Measurements from ENCODE around the gene RRBP1. TPM values are rescaled to one million over a fixed set of nuclear protein-coding genes. Genes with fewer than 3 reads are reported as not detected.
A peak's percentile ranks its signal among the peaks of the same experiment; 100 is the strongest.

Gene RRBP1
- total RNA-seq, 2 experiments from 2014 or later = 48.0 to 51.0 TPM

DNA sequence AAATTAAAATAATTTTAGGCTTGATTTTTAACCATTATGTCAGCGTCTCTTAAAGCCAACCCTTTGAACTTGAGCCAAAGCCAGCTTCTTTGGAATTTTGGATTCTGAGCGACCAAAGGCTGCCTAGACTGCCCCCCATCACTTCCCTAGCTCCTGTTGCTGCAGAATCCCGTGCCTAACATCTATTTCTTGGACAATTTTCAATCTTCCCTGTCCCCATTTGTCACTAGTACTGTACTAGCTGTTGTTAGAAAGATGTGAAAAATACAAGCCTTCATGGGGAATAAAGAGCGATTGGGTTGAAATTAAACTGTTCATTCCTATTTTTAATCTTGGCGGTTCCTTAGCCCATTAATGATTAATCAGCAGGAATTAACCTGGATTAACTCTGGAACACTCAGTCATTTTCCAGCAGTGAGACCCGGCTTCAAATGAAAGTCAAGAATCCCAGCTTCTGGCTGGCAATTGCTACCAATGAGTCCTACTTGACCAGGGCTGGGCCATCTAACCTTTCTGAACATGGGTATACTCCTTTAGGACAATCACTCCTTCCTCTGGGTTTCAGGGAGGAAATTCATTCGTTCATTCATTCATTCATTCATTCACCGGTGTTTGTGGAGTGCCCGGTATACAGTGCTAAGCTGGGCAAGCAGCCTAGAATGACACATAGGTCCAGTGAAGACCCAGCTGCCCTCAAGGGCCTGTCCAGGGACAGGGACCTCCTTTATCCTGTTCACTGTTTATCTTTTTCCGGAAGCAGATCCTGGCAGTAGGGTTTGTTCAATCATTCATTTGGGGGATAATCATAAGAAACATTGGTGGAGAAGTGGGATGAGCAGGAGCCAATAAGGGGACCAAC lies 1.4 kb upstream of the RRBP1 start:
- H3K27me3 Mint-ChIP-seq = peaks cover 38% of the 10 kb centered on the region
- no peaks in the 10 kb centered on the region for H3K9me3 Mint-ChIP-seq
- H3K27ac Mint-ChIP-seq = no peak overlapping the region
- ATAC-seq (ENCODE audit: low read depth) (no peak), DNase-seq (no peak)
- H3K4me3 Mint-ChIP-seq = peak overlapping the region; percentile 60
- H3K4me1 Mint-ChIP-seq = peaks cover 21% of the 10 kb centered on the region
- POLR2A ChIA-PET = interaction anchor here (0.9 to 2.1 kb wide), 7 partner anchors 10 to 605 kb away, joined by 3 to 10 read pairs (median 6); partner anchors contain the start of genes DSTN and ZNF133
- no peaks in the 10 kb centered on the region for H3K36me3 Mint-ChIP-seq

DNA sequence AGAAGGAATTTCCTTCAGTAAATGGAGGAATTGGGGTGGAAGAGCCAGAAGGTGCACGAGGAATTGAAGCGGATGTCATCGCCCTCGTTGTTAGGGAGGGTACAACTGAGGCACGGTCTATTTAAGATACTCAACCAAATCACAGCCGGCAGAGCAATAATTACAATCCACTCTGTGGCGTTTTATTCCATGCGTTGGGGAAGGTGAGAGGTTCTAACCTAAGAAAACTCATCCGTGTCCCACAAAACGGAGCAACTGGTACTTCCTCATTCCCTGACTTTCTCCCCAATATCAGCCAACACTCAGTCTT lies 802 bp upstream of the RRBP1 start:
- Mint-ChIP-seq H3K9me3 (no peaks in the 10 kb centered on the region), H3K27ac (peak overlapping the region; percentile 70), H3K36me3 (peaks cover 3% of the 10 kb centered on the region), H3K4me1 (peaks cover 22% of the 10 kb centered on the region), H3K27me3 (peaks cover 34% of the 10 kb centered on the region), H3K4me3 (peak overlapping the region; percentile 76)
- DNase-seq (no peak), ATAC-seq (ENCODE audit: low read depth) (no peak)
- POLR2A ChIA-PET = interaction anchor here (0.7 to 2.6 kb wide), 14 partner anchors 9 to 1111 kb away, joined by 3 to 11 read pairs (median 5); partner anchors contain the start of genes DSTN, MGME1, SNX5 and ZNF133

DNA sequence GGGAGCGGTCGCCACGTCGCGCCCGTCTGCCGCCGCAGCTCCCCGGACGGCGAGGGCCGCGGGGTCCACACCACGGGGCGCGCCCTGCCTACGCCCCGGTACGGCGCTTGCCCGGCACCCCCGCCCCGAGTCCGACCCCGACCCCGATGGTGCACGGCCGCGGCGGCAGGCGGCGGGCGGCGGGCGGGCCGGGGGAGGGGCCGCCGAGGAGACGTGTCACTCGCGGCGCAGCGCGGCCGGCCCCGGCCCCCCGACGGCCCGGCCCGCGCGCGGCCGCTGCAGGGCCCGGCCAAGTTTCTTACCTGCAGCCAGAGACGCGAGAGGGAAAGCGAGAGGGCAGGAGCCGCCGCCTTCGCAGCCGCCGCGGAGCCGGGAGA lies 328 bp downstream of the RRBP1 start:
- peak overlapping the region; percentile 76 for H3K4me3 Mint-ChIP-seq
- no peaks in the 10 kb centered on the region for H3K9me3 Mint-ChIP-seq
- peaks cover 22% of the 10 kb centered on the region for H3K4me1 Mint-ChIP-seq
- ATAC-seq (ENCODE audit: low read depth) (peak; percentile 7), DNase-seq (no peak)
- H3K27me3 Mint-ChIP-seq = peaks cover 24% of the 10 kb centered on the region
- H3K36me3 Mint-ChIP-seq = peaks cover 3% of the 10 kb centered on the region
- POLR2A ChIA-PET = interaction anchor here (0.6 to 2.6 kb wide), 17 partner anchors 8 to 1112 kb away, joined by 3 to 11 read pairs (median 4); partner anchors contain the start of genes DSTN, MGME1 and SNX5
- peak overlapping the region; percentile 84 for H3K27ac Mint-ChIP-seq

DNA sequence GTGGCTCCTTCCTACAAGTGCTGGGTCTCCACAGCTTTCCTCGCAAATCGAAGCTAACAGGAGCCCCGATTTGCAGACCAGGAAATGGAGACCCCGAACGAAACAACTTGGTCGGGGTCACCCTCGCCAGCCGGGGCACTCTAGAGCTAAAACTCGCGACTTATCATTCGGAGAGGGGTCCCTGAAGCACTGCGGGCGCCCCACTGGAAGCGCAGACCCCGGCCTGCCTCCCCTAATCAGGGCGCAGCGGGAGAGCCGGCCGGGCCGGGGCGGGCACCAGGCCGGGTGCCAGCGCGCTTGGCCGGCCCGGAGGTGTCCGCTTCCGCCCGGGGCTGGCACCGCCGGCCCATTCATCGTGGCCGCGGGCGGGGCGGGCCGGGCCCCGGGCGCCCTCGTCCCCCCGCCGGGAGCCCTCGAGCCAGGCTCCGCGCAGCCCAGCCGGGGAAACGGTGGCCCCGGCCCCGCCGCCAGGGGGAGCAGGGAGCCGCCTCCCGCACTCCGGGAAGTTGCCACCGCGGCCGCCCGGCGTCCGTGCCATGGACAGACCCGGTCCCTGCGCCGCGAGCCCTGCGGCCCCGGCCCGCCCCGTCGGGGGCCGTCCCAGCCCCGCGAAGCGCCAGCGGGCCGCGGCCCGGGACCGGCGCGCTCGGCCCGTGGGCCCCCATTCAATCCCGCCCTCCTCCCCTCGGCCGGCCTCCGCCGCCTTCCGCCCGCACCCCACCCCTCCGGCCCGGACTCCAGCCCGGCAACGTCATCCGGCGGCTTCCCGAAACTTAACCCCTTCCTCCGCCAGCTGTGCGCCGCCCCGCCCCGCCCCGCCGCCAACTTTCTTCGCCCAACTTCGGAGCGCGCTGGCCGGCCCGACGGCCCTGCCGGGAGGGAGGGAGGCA lies 961 bp downstream of the RRBP1 start:
- Mint-ChIP-seq H3K4me3 (peak overlapping the region; percentile 84), H3K9me3 (no peaks in the 10 kb centered on the region), H3K4me1 (peaks cover 23% of the 10 kb centered on the region), H3K27ac (peak overlapping the region; percentile 80), H3K36me3 (peaks cover 3% of the 10 kb centered on the region), H3K27me3 (peaks cover 20% of the 10 kb centered on the region)
- DNase-seq (peak; percentile 91), ATAC-seq (ENCODE audit: low read depth) (peak; percentile 31)
- POLR2A ChIA-PET = interaction anchor here (0.6 to 2.6 kb wide), 9 partner anchors 14 to 287 kb away, joined by 3 to 11 read pairs (median 8); partner anchors contain the start of genes DSTN, MGME1 and SNX5

DNA sequence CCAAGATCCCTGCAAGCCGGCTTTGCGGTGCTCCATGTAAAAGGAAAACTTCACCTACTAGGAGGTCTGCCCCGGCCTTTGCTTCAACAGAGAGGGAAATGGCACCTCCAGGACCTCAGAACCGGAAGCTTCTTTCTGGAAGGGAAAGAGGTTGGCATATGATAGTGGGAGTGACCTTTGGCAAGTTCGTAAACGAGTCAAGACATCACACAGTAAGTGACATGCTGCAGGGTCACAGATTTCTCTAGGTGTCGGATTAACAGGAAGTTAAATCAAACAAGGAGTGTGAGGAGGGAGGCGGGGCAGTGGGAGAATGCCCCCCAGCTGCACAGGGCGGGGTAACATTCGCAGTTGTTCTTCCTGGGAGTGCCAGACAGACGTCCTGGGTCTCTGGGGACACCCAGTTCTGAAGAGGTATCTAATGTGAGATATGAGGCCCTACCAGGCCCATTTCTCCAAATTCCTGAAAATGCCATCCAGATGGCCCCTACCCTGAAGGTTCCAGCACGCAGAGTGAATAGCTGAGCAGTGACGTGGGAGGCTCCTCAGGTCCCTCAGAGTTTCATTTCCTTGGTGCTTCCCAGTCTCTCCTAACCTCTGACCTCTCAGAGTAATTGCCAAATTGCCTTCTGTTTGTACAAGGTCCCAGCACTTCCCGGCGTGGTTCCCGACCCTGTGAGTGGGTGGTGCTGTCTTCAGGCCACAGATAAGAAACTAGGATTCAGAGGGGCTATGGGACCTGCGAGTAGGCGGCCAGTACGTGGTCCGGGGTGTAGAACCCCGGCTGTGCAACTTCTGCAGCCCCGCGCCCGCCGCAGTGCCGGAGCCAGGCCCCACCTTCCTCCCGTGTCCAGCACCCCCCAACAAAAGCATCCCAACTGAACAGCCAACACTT lies 1.9 kb downstream of the RRBP1 start:
- H3K27ac Mint-ChIP-seq = peak overlapping the region; percentile 80
- POLR2A ChIA-PET = interaction anchor here (2.6 kb wide), 1 partner anchor 177 kb away, joined by 11 read pairs; no protein-coding TSS in a partner anchor
- ATAC-seq (ENCODE audit: low read depth) (no peak), DNase-seq (no peak)
- H3K9me3 Mint-ChIP-seq = no peaks in the 10 kb centered on the region
- H3K27me3 Mint-ChIP-seq = peaks cover 17% of the 10 kb centered on the region
- peaks cover 4% of the 10 kb centered on the region for H3K36me3 Mint-ChIP-seq
- H3K4me1 Mint-ChIP-seq = peaks cover 26% of the 10 kb centered on the region
- peak overlapping the region; percentile 84 for H3K4me3 Mint-ChIP-seq

DNA sequence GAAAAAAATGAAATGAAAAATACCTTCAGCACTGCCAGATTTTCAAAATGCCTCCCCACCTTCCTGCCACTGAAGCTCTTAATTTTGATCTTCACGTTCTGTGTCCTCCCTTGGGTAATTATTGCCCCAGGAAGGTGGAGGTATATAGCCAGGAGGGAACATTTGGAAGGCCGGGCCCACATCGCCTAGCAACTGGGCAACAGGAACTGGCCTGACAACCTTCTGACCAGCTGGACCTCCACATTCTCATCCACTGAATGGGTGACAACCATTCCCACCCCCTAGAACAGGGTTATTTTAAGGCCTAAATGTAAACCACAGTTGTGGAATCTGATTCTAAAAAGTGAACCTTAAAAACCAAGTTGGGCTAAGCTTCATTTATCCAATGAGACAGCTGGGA lies 3.2 kb downstream of the RRBP1 start:
- Mint-ChIP-seq H3K4me3 (no peak overlapping the region), H3K27me3 (peaks cover 9% of the 10 kb centered on the region), H3K4me1 (peaks cover 27% of the 10 kb centered on the region), H3K9me3 (no peaks in the 10 kb centered on the region), H3K27ac (no peak overlapping the region), H3K36me3 (peaks cover 7% of the 10 kb centered on the region)
- POLR2A ChIA-PET = no interaction called here
- no peak for DNase-seq
- no peak for ATAC-seq (ENCODE audit: low read depth)

DNA sequence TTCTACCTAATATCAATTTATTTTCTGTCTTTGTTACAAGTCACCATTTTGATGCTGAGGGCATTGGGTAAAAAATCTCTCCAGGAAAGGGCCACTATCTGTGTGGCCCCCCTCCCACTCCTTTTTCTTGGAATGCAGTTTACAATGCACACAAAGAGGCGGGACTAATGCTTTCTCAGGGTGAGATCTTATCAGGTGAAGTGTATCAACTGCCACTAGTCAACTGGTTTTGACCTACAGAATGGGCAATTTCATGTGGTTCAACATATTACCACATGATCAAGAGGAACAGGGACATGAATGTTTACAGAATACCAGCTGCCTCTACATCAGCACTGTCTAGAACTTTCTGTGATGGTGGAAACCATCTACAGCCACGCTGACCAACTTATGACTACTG lies 3.7 kb downstream of the RRBP1 start:
- H3K9me3 Mint-ChIP-seq = no peaks in the 10 kb centered on the region
- POLR2A ChIA-PET = no interaction called here
- DNase-seq (no peak), ATAC-seq (ENCODE audit: low read depth) (no peak)
- H3K36me3 Mint-ChIP-seq = peaks cover 7% of the 10 kb centered on the region
- H3K27ac Mint-ChIP-seq = no peak overlapping the region
- no peak overlapping the region for H3K4me3 Mint-ChIP-seq
- peaks cover 27% of the 10 kb centered on the region for H3K4me1 Mint-ChIP-seq
- H3K27me3 Mint-ChIP-seq = peaks cover 4% of the 10 kb centered on the region

DNA sequence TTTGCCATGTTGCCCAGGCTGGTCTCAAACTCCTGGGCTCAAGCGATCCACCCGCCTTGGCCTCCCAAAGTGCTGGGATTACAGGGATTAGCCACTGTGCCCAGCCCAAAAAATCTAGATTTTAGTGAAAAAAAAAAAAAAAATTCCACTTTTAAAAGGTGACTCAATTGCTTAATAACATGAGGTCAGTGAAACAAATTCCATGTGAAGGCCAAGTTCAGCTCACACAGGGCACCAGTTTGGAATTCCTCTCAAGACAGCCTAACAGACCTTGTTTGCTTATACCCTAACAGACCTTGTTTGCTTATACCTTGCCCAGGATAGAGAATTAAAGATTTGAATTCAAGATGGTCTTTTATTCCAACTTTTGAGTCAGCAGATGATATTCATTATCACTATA lies 5.1 kb downstream of the RRBP1 start:
- no peaks in the 10 kb centered on the region for H3K27me3 Mint-ChIP-seq
- ATAC-seq (ENCODE audit: low read depth) (no peak), DNase-seq (no peak)
- H3K4me1 Mint-ChIP-seq = peaks cover 24% of the 10 kb centered on the region
- POLR2A ChIA-PET = interaction anchor here (0.7 kb wide), 1 partner anchor 218 kb away, joined by 3 read pairs; no protein-coding TSS in a partner anchor
- H3K9me3 Mint-ChIP-seq = no peaks in the 10 kb centered on the region
- peaks cover 14% of the 10 kb centered on the region for H3K36me3 Mint-ChIP-seq
- no peak overlapping the region for H3K4me3 Mint-ChIP-seq
- no peak overlapping the region for H3K27ac Mint-ChIP-seq

DNA sequence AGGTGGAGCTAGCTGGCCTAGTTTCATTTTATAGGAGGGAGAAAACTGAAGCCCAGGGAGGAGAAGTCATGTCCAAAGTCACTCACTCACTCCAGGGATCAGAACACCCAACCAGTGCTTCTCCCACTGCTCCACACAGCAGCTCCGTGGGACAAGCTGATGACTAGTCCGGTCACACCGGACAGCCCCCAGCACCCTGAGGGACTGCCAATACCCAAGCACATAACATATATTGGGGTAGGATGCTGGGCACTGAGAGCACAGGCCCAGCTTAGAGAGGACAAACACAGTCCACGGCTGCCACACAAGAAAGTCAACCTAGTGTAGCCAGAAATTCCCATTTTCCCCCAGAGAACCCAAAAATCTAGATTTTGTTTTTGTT lies 5.7 kb downstream of the RRBP1 start:
- no peak overlapping the region for H3K4me3 Mint-ChIP-seq

DNA sequence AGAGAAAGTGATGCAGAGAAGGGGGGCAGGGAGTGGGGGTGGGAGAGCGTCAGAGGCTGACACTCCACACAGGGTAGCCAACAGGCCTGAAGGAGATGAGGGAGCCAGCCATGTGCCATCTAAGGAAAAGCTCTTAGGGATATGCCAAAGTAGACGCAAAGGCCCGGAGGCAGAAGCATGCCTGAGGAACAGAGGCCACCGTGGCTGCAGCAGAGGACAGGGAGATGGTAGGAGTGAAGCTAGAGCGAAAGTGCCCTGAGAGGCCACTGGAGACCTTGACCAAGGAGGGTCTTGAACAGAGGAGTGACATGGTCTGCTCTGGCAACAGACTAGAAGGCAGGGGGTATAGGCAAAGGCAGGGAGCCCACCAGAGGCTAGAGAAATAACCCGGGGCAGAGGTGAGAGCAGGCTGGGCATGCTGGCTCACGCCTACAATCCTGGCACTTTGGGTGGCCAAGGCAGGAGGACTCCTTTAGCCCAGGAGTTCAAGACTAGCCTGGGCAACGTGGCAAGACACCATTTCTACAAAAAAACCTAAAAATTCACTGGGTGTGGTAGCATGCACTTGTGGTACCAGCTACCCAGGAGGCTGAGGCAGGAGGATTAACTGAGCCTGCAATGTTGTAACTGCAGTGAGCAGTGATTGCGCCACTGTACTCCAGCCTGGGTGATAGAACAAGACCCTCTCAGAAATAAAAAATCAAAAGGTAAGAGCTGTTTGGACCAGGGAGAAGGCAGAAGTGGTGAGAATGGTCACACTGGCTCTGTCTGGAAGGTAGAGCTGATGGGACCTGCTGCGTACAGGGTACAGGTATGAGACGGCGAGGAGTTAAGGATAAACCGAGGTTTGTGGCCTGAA lies 6.3 kb downstream of the RRBP1 start:
- Mint-ChIP-seq H3K4me3 (no peak overlapping the region), H3K9me3 (no peaks in the 10 kb centered on the region), H3K27ac (no peak overlapping the region), H3K4me1 (peaks cover 26% of the 10 kb centered on the region), H3K27me3 (no peaks in the 10 kb centered on the region), H3K36me3 (peaks cover 17% of the 10 kb centered on the region)
- no peak for DNase-seq
- ATAC-seq (ENCODE audit: low read depth) = no peak
- POLR2A ChIA-PET = no interaction called here

More for the DNA sequence above, 5.7 kb downstream of the RRBP1 start:
- Mint-ChIP-seq H3K36me3 (peaks cover 17% of the 10 kb centered on the region), H3K9me3 (no peaks in the 10 kb centered on the region), H3K27ac (no peak overlapping the region), H3K4me1 (peaks cover 24% of the 10 kb centered on the region), H3K27me3 (no peaks in the 10 kb centered on the region)
- no peak for ATAC-seq (ENCODE audit: low read depth)
- no peak for DNase-seq
- POLR2A ChIA-PET = no interaction called here

DNA sequence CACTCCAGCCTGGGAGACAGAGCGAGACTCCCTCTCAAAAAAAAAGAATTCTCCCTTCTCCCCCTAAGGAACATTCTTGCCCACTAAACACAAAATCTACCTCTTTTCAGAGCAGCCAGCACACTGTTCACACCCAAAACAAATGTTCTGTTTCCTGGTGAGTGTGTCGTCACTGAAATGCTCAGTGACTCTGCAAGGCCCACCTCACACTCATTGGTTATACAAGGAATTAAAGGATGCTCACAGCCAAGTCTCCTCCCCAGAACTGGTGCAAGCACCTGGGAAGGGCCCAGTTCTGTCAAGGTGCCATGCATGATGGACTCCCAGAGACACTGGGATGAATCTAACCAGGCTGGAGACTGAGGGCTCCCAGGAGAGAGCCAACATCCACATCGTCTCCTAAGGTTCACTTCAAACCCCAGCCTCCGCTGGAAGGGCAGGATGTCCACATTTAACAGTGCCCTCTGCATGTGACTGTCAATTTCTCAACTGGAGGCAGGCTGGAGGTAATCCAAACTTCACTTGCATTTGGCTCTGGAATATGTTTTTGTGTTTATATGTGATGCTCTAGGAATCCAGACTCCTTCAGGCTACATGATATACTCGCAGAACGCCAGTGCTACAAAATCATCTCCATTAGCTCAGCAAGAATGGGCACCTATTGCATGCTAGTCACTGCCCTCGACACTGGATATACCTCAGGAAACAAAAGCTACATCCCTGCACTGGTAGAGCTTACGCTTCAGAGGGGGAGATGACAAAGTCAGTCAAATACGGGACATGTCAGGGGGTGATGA lies 7.1 kb downstream of the RRBP1 start:
- Mint-ChIP-seq H3K27ac (no peak overlapping the region), H3K4me1 (peaks cover 21% of the 10 kb centered on the region), H3K27me3 (no peaks in the 10 kb centered on the region), H3K36me3 (peaks cover 20% of the 10 kb centered on the region), H3K9me3 (no peaks in the 10 kb centered on the region), H3K4me3 (no peak overlapping the region)
- DNase-seq (no peak), ATAC-seq (ENCODE audit: low read depth) (no peak)
- POLR2A ChIA-PET = no interaction called here
